GM23338 (cell line): ENCODE measurements around the gene GEN1.

Experiments
- CREB1 ChIP-seq: fragments of 250-450 bp; sonication (Bioruptor Pico); IDR thresholded peaks from 2 replicates; pipeline ENCODE4 v1.5.0; 2020; ENCODE audit warnings: low read depth, mild to moderate bottlenecking, moderate library complexity
- CTCF ChIP-seq, 2 experiments: fragments of 200-600 bp in 1 of 2; sonication (generic) in 1 of 2; conservative IDR thresholded peaks; 2 replicates each; pipeline versions ENCODE4 v1.5.1 to v1.6.1; 2016 to 2017; ENCODE audit warnings: antibody characterized with exemption in 2 of 2, low read depth in 2 of 2, mild to moderate bottlenecking in 2 of 2, moderate library complexity in 1 of 2
- ETS1 ChIP-seq: IDR thresholded peaks from 2 replicates; pipeline ENCODE4 v1.6.1; 2016; ENCODE audit warnings: antibody characterized with exemption
- EZH2 ChIP-seq: fragments of 200-600 bp; sonication (generic); IDR thresholded peaks from one replicate; pipeline ENCODE4 v1.8.0; 2017; ENCODE audit warnings: antibody characterized with exemption, mild to moderate bottlenecking, low read depth; ENCODE audit not compliant: unreplicated experiment
- EZH2phosphoT487 ChIP-seq: fragments of 200-600 bp; sonication (generic); IDR thresholded peaks from one replicate; pipeline ENCODE4 v1.8.1; 2018; ENCODE audit warnings: antibody characterized with exemption; ENCODE audit not compliant: unreplicated experiment
- POLR2AphosphoS5 ChIP-seq: IDR thresholded peaks from 2 replicates; pipeline ENCODE4 v1.6.1; 2016; ENCODE audit warnings: antibody characterized with exemption, low read depth

GRCh38 chr2:17799301-17800120 lies 45.6 kb downstream of the GEN1 start:
- TF ChIP-seq EZH2phosphoT487 (no peak), CTCF (conservative IDR thresholded peaks at IDR 0.05; ENCODE audit: low read depth in 2 of 2) (no peak), EZH2 (no peak), ETS1 (no peak), POLR2AphosphoS5 (no peak), CREB1 (CRISPR knock-in tag) (no peak)
